GM12892 (cell line): Measurements from ENCODE around the gene USP38.
"Not testable (repeated sequence)": the region's sequence is repeated elsewhere in the genome, so short reads cannot be mapped to it uniquely, and the experiment has no call there.

ENCODE experiments used
- DNase-seq: peaks from one replicate; pipeline ENCODE4 v3.0.0; 2011; ENCODE audit not compliant: insufficient read length
- FAIRE-seq: peaks from 2 replicates; lab custom pipeline; 2011; peaks lifted over from hg19 to GRCh38; lab: Jason Lieb, UNC
- POLR2A ChIP-seq: IDR thresholded peaks from 2 replicates; pipeline ENCODE4 v1.6.1; 2011; ENCODE audit warnings: low read depth, low read length, control low read depth
- POLR2AphosphoS5 ChIP-seq: IDR thresholded peaks from 2 replicates; pipeline ENCODE4 v1.6.1; 2011; ENCODE audit warnings: low read depth, low read length, control low read depth
- TAF1 ChIP-seq: IDR thresholded peaks from 2 replicates; pipeline ENCODE4 v1.6.1; 2011; ENCODE audit warnings: low read depth, mild to moderate bottlenecking, control low read depth, low read length, borderline replicate concordance

USP38 gene

DNA sequence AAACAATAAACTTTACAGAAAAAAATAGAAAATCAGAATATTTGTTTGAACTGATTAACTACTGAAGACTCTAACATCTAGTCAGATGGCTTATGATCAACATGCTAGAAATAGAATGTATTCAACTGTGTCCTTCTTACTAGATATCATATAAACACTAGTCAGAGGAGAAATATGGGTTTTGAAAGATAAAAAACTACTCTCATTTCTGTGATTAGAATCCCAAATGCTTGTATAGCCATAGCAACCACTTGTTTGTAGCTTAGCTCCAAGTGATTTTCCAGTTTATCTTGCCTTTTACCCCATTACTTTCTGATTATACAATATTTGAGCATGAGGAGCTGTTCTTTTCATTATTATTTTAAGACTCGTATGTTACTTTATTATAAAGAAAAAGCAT lies 31.2 kb downstream of the USP38 start:
- DNase-seq: no peak
- FAIRE-seq: no peak
- TF ChIP-seq POLR2A (no peak), POLR2AphosphoS5 (no peak), TAF1 (no peak)

DNA sequence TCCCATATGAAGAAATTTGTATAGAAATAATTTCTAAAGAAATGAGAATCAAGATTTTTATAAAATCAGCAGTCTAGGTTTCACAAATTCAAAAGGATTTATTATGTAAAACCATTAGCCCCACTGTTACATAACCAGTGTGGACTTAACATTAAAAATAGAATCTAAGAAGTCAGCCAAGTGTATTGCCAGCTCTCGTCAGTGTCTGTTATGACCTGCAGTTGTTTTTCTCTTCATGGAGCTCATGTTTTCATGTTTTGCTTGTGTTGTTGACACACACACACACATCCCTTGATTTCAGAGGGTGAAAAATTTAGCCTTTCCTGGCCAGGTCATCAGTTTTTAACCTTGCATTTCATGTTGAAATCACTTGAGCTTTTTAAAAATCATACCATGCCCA lies 39.5 kb downstream of the USP38 start:
- no peak for FAIRE-seq
- TF ChIP-seq POLR2AphosphoS5 (no peak), TAF1 (no peak), POLR2A (no peak)
- DNase-seq: no peak

DNA sequence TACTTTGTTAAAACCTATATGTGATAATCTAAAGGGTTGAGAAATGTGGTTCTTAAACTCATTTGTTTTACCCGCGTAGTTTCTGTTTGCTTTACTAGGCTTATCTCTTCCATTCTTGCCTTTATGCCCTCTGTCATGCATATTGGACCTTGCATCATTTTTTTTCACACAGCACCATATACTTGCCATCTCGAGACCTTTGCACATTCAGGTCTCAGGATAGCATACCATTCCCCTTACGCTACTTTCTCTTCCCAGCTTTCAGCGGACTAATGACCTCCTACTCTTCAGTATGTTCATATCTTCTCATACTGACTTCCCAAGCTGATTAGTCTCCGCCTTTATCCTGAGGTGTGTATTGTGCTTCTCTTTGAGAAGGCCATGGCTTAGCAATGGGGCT lies 40.5 kb downstream of the USP38 start:
- FAIRE-seq (no peak), DNase-seq (no peak)
- TF ChIP-seq POLR2A (no peak), POLR2AphosphoS5 (no peak), TAF1 (no peak)

DNA sequence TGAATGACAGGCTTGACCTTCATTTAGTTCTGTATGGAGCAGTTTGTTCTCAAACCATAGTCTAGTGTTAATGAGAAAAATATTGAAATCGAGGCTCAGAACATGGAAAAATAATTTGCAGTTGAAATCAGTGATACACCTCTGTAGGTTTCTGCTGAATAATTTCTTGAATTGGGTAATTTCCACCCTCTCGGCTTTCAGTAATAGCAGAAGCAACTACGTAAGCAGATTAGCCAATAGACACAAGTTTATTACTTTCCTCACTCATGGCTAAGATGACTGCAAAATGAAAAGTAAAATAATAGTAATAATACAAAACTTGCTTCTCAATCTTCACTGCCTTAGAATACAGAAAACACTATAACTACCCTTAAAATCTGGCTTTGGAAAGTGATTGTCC lies 46.0 kb downstream of the USP38 start:
- no peak for TF ChIP-seq TAF1
- TF ChIP-seq POLR2A: no peak
- TF ChIP-seq POLR2AphosphoS5: no peak
- DNase-seq: no peak
- no peak for FAIRE-seq

DNA sequence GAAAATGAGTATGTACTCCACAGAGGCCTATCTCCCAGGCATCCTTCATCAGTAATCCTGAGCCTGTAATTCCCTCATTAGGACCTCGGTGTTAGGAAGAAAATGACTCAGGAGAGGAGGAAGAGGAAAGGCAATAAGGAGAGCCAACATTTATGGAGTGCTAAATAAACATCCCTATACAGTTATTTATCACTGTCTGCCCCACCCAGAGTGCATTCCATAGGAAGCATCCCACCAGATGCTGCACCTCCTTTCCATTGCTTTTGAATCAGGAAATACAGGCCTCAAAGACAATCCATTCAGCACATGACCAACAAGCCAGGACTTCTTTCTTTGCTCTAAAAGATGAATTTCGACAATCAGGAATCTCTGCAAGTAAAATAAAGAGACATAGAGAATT lies 47.6 kb downstream of the USP38 start:
- no peak for TF ChIP-seq POLR2AphosphoS5
- TF ChIP-seq POLR2A: no peak
- no peak for TF ChIP-seq TAF1
- DNase-seq: no peak
- FAIRE-seq: no peak

DNA sequence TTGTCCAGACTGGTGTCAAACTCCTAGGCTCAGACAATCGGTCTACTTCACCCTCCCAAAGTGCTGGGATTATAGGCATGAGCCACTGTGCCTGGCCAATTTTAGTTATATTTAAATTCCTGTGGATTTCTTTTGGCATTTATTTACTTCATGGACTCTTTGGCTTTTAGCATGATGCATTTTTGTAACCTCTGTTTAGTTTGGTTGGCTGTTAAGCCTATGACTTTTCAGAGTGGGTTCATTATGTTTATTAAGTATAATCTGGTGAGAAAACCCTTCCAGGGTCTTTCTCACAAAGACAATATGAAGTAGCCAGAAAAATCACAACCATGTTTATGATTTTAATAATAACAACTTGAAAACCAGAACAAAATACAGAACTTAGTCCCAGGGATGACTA lies 49.4 kb downstream of the USP38 start:
- TF ChIP-seq TAF1 (no peak), POLR2AphosphoS5 (no peak), POLR2A (no peak)
- no peak for FAIRE-seq
- DNase-seq: no peak

DNA sequence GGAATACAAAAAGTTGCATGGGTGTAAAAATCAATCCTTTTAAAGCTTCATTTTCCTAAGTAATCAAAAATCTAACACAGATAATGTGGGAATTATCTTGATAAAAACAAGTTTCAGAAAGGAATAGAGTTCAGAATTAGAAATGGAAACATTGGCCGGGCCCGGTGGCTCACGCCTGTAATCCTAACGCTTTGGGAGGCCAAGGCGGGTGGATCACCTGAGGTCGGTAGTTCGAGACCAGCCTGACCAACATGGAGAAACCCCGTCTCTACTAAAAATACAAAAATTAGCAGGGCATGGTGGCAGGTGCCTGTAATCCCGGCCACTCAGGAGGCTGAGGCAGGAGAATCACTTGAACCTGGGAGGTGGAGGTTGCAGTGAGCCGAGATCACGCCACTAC lies 52.5 kb downstream of the USP38 start:
- not testable (repeated sequence) for FAIRE-seq, DNase-seq

DNA sequence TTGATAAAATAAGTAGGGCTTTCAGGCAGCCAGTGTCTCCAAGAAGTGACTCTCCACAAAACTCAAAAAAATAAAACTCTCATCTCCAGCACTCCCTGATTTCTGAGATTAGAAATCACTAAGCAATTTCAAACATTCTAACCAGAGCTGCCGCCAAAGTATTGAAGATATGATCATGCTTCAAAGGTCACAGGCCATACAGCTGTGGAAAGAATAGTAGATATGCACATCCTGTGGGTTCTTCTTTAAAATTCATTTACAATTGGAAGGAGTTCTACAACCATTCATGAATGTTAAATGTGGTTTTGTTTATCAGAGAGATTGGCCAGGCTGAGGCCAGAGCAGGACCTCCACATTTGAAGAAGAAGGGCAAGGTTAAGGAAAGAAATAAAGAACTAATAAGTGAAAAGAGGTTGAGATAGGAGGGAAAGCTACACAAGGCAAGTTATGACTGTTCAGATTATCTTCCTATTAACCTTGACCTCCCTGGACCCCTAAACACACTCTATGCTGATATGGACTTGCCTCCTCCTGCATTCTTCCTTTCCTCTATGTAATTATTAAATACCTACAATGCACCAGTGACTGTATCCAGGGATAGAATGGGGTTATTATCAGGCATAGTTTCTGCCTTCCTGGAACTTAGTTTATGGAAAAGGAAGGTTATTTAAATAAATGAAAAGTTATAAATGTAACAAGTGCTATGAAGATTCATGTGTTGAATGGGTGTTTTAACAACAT lies 56.4 kb downstream of the USP38 start:
- FAIRE-seq: no peak
- TF ChIP-seq TAF1 (no peak), POLR2A (no peak), POLR2AphosphoS5 (no peak)
- DNase-seq: no peak

DNA sequence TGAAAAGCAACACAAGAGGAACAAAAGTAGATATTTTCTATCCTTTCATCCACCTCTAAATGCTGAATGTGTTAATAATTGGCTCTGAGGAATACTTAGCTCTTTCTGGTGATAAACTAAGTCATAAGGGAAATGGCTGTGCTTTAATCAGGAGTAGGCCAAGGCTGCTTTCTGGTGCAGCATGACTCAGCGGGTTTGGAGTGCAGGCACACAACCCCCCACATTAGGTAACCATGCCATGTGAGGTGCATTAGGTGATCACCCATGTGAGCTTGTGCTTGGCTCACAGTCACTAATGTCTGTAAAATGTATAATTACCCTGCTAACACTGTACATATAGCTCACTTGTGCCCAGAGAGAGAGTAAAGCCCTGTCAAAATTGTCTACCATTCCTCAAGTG lies 57.2 kb downstream of the USP38 start:
- TF ChIP-seq TAF1 (no peak), POLR2A (no peak), POLR2AphosphoS5 (no peak)
- no peak for DNase-seq
- no peak for FAIRE-seq

DNA sequence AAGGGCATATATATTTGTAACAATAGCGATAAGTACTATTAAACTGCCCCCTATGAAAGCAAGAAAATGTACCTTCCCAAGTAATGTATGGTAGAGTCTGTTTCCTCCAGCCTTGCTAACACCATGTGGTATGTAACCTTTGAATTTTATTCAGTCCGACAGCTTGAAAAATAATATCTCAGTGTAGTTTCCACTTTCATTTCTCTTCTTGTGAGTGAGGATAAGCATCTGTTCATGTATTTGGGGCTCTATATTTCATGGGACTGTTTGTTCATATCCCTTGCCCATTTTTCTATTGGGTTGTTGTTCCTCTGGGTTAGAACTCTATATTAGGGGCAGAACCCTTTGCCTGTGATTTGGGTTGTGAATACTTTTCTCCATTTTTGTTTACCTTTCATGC lies 58.3 kb downstream of the USP38 start:
- FAIRE-seq (no peak), DNase-seq (no peak)
- TF ChIP-seq POLR2AphosphoS5: no peak
- TF ChIP-seq TAF1: no peak
- no peak for TF ChIP-seq POLR2A

DNA sequence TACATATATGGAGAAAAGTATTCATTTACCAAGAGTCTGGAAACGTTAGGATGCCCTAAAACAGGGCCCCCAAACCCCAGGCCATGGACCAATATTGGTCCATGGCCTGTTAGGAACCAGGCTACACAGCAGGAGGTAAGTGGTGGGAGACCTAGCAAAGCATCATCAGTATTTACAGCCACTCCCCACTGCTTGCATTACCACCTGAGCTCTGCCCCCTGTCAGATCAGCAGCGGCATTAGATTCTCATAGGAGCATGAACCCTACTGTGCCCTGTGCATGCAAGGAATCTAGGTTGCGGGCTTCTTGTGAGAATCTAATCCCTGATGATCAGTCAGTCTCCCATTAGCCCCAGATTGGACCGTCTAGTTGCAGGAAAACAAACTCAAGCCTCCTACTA lies 62.3 kb downstream of the USP38 start:
- DNase-seq: no peak
- FAIRE-seq: no peak
- TF ChIP-seq POLR2A: no peak
- no peak for TF ChIP-seq TAF1
- TF ChIP-seq POLR2AphosphoS5: no peak

DNA sequence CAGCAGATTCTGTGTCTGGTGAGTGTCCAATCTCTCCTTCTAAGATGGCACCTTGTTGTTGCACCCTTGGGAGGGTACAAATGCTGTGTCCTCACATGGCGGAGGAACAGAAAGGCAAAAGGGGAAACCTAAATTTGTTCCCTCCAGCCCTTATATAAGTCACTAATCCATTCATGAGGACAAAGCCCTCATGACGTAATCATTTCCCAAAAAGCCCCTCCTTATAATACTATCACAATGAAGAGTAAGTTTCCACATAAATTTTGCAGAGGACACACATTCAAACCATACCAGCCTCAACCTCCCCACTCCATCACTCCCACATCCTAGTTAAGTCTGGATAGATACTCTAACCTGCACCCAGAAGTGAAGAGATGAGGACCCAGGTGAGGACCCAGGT lies 63.1 kb downstream of the USP38 start:
- no peak for FAIRE-seq
- DNase-seq: no peak
- TF ChIP-seq TAF1 (no peak), POLR2AphosphoS5 (no peak), POLR2A (no peak)
